Activated CD4-positive, CD25-positive, alpha-beta regulatory T cell treated with anti-CD3 and anti-CD28 coated beads, Interleukin-2, amount 50 U/mL, for 16 hours (primary cell): Measurements from ENCODE around the gene CXXC5.

ENCODE experiments used
- DNase-seq: peaks from one replicate; pipeline ENCODE4 v3.0.0-alpha.2; 2020; ENCODE audit warnings: low read depth, low spot score

CXXC5 gene

DNA sequence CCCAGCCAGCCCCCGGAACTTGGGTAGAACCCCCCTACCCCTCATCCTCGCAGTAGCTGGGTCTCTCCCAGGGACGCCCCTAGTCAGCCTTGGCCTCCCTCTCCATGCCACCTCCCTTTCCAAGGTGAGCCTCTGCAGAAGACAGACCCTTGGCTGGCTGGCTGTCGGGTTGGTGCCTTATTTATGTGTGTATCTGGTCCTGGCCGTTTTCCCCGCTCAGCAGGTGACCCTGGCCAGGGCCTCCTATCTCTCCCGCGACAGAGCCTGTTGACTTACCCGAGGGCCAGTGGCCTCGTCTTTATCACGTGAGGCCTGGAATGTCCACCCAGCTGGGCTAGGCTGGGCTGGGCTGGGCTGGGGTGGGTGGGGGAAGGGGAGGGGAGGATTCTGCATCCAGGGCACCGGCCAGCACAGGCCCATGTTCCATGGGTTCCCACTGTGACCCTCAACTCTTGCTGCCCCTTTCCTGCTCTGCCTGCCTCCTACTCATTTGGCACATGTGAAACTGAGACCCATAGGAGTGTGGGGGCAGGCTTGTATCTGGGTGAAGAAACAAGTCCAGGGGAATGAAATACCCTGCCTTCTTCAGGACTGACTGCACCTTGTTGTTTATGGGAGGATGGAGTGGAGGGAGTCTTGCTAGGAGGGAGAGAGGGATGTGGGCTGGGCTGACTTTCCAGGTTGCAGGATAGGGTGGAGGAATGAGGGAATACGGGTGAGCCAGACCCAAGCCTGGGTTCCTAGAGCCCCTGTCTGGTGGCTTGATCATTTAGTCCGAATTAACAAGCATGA is 3.1 kb downstream of the CXXC5 start:
- no peak for DNase-seq

DNA sequence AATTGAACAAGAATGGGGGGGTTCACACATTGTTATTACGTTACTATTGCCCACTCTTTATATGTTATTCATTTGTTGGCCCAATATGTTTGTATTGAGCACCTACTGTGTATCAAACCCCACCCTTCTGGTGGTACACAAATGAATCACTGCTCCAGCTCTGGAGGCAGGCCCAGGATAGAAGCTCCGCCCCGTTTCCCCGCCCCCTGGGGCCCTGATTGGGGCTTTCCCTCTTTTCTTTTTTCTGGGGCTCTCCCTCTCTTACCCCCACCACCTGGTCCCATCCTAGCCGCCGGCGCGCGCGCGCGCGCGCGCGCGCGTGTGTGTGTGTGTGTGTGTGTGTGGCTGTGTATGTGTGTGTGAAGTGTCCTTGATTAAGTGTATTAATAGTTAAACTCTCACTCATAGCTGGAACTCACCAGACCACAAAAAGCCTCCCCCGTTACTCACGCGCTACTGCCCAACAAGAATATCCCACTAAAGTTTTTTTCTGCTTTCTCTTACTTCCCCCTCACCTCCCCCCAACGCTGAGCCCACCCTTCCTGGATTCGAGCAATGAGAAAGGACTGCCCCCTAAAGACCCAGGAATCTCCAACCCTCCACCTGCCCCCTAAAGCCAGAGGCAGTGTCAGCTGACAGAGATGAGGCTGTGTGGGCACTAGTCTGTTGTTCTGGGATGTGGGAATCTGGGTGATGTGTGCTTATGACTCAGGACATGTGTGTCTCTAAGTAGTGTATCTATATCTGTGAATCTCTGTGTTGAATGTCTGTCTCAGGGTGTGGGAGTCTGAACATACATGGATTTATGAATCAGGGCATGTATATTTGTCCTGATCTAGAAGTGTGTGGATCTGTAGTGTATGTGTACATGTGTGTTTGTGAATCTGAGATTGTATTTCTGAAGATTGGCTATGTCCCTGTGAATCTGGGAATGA is 4.0 kb downstream of the CXXC5 start:
- no peak for DNase-seq

DNA sequence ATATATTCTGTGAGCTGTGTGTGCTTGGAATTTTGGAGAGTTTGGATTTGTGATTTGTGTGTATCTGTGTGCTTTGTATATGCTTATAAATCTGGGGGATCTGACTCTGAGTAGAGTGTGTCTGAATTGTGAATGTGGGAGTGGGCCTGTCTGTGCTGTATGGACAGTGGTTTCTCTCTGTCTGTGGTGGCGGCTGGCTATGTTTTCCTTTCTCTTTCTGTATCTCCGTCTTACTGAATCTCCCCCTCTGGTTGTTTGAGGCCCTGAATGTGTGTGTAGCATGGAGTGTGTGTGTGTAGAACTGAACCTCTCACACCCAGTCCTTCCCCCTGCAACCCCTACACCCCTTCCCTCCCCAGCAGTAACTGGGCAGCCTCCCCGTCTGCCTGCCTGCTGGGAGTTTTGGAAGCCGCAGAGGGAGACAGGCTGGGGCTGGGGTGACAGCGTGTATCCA is 4.7 kb downstream of the CXXC5 start:
- no peak for DNase-seq

DNA sequence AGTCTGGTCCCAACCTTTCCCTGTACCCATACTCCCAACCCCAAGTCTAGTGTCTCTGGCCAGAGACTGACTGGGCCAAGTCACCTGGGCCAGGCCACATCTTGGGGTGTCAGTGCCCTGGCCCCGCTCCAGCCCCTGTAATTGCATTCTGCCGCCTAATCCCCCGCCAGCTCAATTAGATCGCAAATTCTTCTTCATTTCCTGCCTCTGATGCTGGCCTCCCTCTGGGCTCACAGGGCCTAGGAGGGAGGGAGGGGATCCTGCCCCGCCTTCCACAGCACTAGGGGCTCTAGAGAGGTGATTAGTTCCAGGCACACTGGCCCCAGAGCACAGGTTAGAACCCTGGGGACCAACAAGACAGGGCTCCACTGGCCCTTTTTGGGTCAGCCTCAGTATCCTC is 5.5 kb downstream of the CXXC5 start:
- DNase-seq = no peak

DNA sequence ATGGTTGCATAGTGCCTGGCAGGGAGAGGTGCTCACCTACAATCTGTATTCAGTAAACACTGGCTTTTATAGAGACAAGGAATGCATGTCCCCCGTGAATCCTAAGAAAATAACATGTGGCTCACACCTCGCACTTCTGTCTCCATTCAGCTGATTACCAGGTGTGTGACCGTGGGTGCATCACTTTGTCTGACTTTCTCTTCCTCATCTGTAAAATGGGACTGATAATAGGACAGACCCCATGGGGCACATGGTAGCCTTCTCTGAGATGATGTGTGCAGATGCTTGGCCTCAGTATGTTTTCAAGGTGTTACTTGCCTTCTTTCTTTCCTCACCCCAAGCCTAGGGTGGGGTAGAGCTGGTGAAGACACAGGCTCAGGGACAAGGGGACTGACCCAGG is 6.3 kb downstream of the CXXC5 start:
- DNase-seq = no peak

DNA sequence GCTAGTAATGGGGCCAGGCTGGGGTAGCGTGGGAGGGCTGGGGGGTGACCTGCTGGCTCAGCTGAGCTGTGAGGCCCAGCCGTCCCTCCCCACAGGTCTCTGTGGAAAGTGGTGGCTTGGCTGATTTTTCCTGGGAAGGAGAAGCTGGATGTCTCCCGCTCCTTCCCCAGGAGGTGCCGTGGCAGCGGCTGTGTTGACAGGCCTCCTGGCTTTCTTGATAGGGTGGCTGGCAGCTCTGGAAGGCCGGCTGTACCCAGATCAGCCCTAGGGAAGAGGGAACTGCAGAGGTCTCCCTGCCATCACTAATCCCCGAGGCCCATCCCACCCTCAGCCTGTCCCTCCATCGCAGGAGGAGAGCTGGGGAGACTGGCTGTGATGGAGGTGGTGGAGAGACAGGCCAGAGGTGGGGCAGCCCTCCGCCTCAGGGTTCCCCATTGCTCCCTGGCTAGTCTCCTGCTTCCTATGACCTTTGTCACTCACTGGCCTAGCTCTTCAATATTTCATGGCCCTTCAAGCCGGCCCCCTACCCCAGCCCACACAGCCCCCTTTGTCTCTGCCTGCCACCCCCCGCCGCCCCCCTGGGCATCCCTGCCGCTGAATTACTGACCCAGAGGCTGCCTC is 6.8 kb downstream of the CXXC5 start:
- no peak for DNase-seq

DNA sequence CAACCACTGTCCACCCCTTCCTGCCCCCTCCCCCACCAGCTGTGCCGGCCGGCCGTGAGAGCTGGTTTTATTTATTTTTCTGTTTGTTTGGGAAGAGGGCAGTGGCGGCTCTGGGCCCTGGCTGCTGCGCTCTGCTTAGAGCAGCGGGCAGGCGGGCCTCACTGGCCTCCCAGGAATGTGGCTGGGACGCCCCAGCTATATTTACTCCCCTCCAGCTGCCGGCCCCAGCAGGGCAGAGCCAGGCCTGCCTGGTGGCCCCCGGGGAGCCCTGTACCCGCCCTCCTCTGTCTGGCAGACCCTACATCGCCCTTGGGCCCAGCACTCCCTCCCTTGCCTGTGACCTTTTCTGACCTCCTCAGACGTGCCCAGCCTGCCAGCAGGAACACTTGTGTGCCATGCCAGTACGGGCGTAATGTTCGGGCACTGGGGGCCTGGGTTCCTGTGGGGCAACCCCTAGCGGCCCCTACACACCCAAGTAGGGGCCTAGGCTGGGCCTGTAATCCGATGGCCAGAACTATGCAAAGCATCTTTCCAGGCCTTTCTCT is 7.7 kb downstream of the CXXC5 start:
- DNase-seq = no peak

DNA sequence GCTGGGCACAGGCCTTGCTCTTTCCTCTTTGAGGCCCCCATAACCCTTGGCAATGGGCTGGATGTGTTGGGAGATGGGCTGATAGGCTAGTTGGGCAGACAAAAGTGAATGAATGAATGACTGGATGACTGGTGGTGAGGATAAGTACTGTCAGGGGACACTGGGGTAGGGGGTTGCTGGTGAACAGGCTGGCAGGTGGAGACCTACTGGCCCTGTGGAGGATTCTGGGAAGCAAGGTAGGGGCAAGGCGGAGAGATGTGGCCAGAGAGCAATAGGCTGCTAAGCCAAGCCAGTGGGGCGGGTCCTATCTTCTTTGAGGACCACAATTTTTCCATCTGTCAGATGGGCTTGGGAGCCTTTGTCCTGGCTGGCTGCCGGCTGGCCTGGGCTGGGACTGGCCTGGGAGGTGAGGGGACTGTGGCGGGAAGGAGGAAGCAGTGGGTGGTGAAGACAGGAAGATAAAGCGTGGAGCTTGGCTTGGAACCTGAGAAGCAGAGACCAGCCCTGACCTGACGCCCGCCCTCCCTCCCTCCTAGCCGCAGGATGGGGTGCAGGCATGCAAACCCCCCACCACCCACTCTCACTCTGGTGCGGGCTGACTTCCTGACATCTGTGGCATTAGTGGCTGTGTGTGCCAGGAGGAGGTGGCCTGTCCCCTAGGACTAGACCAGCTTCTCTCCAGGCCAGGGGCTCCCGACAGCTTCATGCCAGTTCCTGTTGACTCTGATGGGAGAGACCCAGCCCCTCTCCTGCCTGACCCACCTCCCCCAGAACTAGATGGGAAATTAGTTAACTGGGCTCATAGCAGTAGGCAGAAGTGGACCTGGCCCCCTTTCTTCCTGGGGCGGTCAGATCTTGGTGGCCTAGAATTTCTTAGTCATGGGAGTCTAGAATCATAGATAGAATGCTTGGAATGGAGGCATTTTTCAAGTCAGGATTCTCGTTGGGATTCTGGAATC is 9.5 kb downstream of the CXXC5 start:
- DNase-seq = no peak

DNA sequence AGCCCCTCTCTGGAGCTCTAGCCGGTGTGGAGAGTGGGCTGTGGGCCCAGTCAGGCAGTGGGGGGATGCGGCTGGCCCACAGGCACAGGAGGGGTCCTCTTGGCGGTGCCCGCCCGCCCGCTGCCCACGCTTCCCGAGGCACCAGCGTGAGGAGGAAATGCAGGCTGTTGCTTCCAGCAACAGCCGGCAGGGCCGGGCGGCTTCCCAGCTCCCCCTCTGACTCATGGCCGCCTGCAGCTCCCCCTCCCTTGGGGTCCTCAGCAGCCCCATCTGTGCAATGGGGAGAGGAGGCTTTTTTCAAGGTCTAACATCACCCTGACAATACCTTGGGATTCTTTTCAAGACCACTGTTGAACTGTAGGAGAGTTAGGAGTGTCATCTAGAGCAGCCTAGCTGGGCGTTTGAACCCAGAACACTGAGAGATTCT is 10.4 kb downstream of the CXXC5 start:
- no peak for DNase-seq

DNA sequence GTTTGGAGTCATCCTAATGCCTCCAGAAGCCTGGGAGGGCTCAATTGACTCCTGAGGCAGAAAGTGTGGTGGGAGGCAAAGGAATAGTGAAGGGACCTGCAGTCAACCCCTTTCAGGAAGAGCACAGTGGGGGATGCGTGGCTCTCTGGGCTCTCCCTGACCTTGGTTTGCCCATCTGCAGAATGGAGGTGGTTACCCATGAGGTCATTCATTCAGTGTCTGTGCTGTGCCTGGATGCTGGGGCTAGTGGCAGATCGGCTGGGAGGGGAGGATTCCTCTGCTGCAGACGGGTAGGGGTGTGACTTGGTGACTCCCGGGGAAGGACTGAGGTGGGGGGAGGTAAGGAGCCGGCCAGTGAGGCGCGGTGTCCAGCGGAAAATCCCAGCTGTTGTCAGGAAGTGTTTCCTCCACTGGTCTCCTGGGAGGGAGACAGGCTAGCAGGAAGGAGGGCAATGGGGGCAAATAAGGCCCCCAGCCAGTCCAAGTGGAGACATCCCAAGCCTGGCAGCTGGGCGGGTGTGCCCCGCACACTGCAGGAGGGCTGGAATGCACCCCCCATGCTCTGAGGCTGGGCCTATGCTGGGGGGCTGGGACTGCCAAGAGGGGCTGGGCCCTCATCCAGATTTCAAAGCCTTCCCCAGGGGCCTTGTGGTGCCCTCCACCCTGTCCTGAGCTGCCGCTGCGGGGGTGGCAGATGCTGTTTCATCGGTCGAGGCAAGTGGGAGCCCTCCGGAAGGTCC is 10.9 kb downstream of the CXXC5 start:
- no peak for DNase-seq

DNA sequence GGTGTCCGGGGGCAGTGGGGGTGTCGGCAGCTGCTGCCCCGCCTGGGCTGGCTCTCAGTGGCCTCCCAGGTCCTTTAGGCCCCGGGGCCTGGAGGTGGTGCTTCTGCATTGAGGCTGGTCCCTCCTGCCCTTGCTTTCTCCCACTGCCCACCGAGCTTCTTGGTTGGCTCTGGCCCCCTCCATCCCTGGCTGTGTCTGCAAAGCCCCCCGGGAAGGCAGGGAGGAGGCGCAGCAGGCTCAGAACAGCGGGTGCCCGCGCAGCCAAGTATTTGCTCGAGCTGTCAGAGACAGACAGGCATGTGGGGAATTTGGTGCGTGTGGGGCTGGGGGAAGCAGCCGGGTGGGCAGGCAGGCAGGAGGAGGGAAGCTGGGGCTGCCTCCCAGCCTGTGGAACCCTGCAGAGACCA is 11.5 kb downstream of the CXXC5 start:
- no peak for DNase-seq

DNA sequence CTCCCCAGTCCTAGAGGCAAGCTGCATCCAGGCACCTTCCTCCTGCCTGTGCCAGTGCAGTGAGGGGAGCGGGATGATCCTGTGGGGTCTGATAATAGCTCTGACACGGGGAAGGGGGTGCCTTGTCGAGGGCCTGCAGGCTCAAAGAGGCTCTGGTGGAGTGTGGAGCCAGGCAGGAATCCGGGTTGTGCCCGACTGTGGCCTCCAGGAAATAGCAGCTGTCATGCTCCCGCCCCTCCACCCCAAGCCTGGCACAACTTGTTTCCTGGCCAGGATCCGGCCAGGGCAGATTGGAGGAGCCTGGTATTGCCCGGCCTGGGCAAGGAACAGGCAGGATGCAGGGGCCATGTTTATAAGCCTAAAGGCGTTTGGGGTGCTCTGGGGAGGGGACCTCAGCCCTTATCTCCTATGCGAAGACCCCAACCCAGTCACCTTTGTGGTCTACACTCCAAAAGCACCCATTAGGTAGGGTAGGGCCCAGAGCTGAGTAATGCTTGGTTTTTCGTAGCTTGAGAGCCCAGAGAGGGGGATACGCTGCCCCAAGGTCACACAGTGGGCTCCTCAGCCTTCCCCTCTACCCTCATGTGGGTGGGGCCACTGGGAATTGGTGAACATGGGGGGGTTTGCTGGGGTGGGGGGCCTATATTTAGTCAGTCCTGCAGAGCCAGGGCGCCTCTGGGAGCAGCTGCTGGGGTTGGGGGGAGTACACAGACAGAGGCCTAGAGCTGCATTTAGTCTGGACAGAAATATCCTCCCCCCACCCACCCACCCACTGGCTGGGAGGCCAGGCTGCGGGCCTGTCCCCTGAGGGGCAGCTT is 12.2 kb downstream of the CXXC5 start:
- DNase-seq = no peak

DNA sequence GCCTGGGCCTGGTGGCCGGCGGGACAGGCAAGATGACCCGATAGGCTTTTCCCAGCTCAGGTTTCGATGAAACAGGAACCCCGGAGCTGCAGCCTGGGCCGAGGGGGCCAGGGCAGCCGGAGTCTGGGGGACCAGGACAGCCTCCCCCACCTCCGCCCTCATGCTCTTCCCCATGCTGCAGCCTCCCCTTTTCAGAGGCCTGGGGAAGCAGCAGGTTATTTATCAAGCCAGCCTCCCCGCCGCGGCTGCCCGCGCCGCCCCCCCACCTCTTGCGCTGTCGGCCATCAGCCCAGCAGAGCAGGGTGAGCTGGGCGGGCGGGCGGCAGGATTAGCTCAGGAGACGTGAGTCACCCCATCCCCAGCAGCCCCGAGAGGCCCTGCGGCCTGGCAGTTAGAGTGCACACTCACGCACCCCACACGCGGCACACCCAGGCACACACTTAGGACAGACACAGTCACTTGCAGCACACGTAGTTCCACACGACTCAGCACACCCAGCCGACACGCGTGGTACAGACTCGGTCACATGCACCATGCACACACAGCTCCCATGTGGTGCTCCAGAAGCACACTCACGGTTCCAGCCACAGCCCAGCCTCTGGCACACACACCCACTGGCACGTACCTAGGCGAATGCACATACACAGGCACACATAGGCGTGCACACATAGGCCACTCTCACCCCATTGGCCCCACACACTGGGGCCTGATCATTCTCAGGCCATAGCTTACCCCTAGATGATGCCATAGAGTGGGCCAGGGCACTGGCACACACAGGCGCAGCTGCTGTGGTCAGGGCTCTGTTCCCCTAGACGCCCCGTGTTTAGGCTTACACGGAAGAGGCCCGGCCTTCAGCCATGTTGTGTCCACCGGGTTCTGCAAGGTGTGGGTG is 13.0 kb downstream of the CXXC5 start:
- DNase-seq = no peak

DNA sequence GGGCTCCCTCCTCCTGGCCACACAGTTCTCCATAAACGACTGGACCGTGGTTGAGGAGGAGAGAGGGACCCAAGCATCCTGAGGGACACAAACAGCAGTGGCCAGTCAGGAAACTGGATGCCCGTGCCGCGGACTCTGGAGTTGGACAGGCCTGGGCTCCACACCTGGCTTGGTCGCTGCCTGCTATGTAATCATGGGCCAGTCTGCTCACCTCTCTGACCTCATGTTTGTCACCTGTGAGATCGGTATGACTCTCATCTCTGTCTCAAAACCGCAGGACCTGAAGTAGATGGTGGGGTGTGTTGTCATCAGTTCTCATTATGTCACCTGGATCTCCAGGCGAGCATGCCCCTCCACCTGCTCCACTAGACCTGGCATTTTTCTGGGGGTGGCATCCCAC is 14.5 kb downstream of the CXXC5 start:
- DNase-seq = no peak

DNA sequence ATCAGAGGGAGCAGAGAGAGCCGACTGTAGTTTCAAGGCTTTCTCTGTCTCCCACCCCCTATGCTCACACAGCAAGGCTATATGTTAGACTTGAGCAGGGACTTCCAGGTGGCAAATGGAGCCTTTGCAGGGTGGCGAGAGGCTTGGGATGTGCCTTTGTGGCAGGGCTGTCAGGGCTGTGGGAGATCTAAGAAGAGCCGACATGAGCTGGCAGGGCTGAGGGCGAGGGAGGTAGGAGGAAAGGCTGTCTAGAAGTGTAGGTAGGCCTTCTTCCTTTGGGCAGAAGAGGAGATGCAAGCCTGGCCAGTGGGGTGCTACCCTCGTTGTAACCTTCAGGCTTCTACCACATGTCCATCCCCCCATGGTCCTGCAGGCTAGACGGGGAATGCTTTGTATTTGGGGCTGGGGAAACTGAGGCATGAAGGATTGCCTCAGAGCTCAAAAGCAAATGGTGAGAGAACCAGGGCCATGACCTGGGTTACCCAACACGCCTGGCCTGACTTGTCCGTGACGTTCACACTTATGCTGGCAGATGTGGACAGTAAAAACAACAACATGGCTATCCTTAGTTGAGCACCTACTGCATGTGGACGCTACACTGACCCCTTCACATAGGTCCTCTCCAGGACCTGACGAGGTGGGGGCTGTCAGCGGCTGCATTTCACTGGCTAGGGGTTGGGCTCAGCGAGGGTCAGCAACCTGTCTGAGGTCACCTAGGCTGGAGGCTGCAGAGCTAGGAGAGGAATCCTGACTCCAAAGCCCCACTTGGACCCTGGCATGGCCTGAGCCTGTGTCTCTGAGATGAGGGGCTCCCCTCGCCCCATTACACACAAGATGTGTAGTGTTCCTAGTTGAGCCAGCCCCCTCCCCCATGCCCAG is 15.3 kb downstream of the CXXC5 start:
- DNase-seq = no peak

DNA sequence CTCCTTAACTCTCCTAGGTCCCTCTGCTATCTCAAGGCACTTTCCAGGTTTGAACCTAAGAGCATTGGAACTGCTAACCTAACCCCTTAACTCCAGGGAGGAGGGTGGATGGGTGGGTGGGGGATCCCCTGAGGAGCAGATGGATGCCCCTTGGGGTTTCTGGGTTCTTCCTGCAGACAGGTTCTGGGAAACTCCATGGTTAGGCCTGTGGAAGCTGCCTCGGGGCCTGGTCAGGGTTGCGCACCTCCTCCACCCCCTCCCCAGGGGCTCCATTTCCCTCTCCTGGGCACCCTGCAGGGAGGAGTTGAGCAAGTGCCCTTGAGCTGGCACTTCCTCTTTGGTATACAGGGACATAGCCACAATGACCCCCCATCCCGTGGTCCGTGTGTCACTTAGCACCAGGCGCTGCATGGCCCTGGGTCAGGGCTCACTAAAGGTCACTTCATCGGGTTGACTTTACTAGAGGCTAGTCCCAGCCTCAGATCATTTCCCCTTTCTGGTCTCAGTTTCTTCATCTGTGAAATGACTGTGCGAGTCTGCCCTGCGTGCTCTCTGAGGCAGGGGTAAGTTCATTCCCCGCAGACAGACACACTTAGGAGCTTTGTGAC is 16.0 kb downstream of the CXXC5 start:
- no peak for DNase-seq
